Progenitor cell of endocrine pancreas (in vitro differentiated cells): ENCODE data around the gene TMIGD3. TPM values are rescaled to one million over a fixed set of nuclear protein-coding genes. Genes with fewer than 3 reads are reported as not detected.

Experiments used
- DNase-seq: peaks from one replicate; pipeline ENCODE4 v3.0.0; 2021; ENCODE audit warnings: low spot score; ENCODE audit not compliant: unreplicated experiment
- H3K27ac Mint-ChIP-seq: 2 replicates; pipeline ENCODE4 v1.8.0; 2021; ENCODE audit warnings: mild to moderate bottlenecking, moderate library complexity, mixed read lengths
- H3K27me3 Mint-ChIP-seq: 2 replicates; pipeline ENCODE4 v1.8.0; 2021; ENCODE audit warnings: mixed read lengths
- H3K36me3 Mint-ChIP-seq: 2 replicates; pipeline ENCODE4 v1.8.0; 2022; ENCODE audit warnings: mixed read lengths; ENCODE audit not compliant: insufficient read depth
- H3K4me1 Mint-ChIP-seq: 2 replicates; pipeline ENCODE4 v1.8.0; 2021; ENCODE audit warnings: low read depth, mixed read lengths
- H3K4me3 Mint-ChIP-seq: 2 replicates; pipeline ENCODE4 v1.8.0; 2021; ENCODE audit warnings: low read depth, mild to moderate bottlenecking, moderate library complexity, mixed read lengths
- H3K9me3 Mint-ChIP-seq: 2 replicates; pipeline ENCODE4 v1.8.0; 2021; ENCODE audit warnings: low read depth, mixed read lengths
- total RNA-seq: library from RNA; stranded (reverse); gene quantifications from 2 replicates; pipeline ENCODE4 v1.2.1, GENCODE V29; 2021
- TF ChIP-seq, protein P1 (sequence below): fragments of 200-600 bp; sonication (generic); IDR thresholded peaks from one replicate; pipeline ENCODE4 v1.5.0; 2021; ENCODE audit warnings: antibody characterized with exemption, mild to moderate bottlenecking; ENCODE audit not compliant: unreplicated experiment

TMIGD3 gene
- total RNA-seq, 1 donor from 2014 or later, result not detected

DNA sequence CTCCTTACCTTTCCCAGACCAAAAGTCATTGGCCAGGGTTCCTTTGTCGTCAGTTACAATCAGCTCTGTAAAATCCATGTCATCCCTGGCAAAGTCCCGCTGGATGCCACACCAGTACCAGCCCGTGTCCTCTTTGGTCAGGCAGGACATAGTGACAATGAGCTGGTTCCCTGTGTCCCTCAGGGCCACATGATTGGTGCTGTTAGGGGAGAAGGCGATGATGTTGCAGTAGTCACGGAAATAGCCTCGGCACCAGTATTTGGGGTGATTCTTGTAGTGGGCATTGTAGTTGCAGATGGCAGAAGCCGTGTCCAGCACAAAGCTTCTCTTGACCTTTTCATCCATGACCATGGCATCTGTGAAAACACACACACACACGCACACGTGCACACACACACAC lies 14.8 kb downstream of the TMIGD3 start:
- Mint-ChIP-seq H3K4me1 (peaks cover 6% of the 10 kb centered on the region), H3K4me3 (no peak overlapping the region), H3K27ac (no peak overlapping the region), H3K36me3 (no peaks in the 10 kb centered on the region), H3K9me3 (no peaks in the 10 kb centered on the region), H3K27me3 (peaks cover 3% of the 10 kb centered on the region)
- DNase-seq, result no peak
- TF ChIP-seq, protein P1, sequence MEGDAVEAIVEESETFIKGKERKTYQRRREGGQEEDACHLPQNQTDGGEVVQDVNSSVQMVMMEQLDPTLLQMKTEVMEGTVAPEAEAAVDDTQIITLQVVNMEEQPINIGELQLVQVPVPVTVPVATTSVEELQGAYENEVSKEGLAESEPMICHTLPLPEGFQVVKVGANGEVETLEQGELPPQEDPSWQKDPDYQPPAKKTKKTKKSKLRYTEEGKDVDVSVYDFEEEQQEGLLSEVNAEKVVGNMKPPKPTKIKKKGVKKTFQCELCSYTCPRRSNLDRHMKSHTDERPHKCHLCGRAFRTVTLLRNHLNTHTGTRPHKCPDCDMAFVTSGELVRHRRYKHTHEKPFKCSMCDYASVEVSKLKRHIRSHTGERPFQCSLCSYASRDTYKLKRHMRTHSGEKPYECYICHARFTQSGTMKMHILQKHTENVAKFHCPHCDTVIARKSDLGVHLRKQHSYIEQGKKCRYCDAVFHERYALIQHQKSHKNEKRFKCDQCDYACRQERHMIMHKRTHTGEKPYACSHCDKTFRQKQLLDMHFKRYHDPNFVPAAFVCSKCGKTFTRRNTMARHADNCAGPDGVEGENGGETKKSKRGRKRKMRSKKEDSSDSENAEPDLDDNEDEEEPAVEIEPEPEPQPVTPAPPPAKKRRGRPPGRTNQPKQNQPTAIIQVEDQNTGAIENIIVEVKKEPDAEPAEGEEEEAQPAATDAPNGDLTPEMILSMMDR, result no peak

DNA sequence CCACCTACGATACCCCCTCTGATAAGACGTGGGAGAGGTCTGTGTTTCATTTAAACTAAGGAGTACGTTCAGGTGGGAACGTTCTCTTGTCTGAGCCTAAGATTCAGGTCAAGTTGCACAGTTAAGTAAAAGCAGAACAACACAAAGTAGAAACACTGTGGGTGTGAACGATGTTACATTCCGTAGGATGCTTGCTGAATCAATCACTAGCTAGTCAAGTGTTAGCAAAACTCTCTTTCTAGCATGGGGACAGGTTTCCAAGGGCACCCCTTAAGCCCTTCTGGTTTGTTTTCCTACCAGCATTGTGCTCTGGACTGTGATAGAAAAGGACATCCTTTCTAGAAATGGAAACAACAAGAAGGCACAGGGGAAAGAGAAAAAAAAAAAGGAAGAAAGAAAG lies 16.3 kb downstream of the TMIGD3 start:
- Mint-ChIP-seq H3K4me3 (no peak overlapping the region), H3K9me3 (no peaks in the 10 kb centered on the region), H3K36me3 (no peaks in the 10 kb centered on the region), H3K4me1 (peaks cover 4% of the 10 kb centered on the region), H3K27ac (no peak overlapping the region), H3K27me3 (peaks cover 3% of the 10 kb centered on the region)
- TF ChIP-seq, protein P1, result no peak
- DNase-seq, result no peak

DNA sequence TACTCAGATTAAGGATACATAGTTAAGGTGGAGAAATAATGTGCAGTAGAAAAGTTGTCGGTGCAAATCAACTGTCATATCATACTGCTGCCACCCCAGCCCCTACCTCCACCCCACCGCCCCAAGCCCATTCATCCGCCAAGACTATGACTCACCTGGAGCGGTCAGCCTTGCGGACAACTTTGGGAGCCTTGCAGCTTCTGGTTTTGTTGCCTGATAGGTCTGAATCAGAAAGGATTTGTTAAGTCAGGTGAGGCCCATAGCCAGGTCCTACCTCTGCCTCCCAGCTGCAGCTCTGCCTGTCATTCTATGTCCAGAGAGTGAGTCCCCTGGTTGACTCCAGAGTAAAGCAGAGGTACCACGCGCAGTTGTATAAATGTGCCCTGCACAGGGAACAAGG lies 17.0 kb downstream of the TMIGD3 start:
- no peaks in the 10 kb centered on the region for H3K9me3 Mint-ChIP-seq
- H3K27ac Mint-ChIP-seq, result no peak overlapping the region
- H3K36me3 Mint-ChIP-seq, result no peaks in the 10 kb centered on the region
- no peak for DNase-seq
- H3K4me3 Mint-ChIP-seq, result no peak overlapping the region
- H3K27me3 Mint-ChIP-seq, result peaks cover 3% of the 10 kb centered on the region
- TF ChIP-seq, protein P1, result no peak
- H3K4me1 Mint-ChIP-seq, result peaks cover 4% of the 10 kb centered on the region

DNA sequence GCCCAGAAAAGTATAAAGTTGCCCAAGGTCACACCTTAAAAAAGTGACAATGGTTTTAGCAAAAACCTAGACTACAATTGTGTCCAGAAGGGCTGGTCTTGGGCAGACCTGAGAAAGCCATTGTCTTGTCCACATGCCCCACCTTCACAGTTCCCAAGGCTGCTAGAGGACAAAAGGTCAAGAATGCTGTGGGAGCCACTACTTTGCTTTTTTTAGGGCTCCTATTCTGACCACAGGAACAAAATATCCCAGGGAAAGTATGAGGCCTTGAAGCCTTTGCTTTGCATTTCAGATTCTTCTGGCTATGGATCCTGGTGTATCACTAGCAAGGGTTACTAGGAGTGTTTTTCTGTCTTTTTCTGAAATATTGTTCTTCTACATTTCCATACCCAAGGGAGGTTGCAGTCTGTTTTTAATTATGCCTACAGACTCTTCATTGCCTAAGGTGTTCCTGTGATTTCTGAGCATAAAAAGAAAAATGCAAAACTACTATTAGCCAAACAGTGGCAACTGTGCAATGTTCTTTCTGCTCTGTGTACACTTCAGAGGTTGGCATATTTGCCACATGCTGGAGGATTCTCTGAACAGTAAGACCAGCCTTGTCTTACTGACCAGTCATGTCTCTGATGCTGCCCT lies 18.9 kb downstream of the TMIGD3 start:
- no peak overlapping the region for H3K27ac Mint-ChIP-seq

DNA sequence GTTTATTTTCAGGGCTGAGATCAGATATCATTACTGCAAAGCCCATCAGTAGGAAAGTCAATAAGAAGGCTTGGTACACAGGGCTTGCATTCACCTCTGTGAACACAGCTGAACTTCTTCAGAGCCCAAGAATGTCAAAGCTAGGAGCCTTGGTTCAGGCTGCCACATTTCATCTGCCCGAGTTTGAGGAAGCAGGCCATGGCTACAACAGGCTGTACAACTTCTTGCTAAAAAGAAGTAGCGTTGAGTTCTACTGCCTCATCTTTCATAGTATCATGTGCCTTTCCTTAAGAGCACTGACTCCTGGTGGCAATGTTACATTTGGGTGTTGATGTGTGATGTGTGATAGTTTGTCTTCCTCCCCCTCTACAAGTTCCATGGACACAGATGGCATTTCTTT lies 19.6 kb downstream of the TMIGD3 start:
- Mint-ChIP-seq H3K9me3 (no peaks in the 10 kb centered on the region), H3K36me3 (no peaks in the 10 kb centered on the region), H3K4me3 (no peak overlapping the region), H3K4me1 (peaks cover 4% of the 10 kb centered on the region), H3K27me3 (peaks cover 3% of the 10 kb centered on the region), H3K27ac (no peak overlapping the region)
- DNase-seq, result no peak
- TF ChIP-seq, protein P1, result no peak

More for the DNA sequence above, 18.9 kb downstream of the TMIGD3 start:
- no peak overlapping the region for H3K4me3 Mint-ChIP-seq
- H3K27me3 Mint-ChIP-seq, result peaks cover 3% of the 10 kb centered on the region
- peaks cover 4% of the 10 kb centered on the region for H3K4me1 Mint-ChIP-seq
- no peaks in the 10 kb centered on the region for H3K36me3 Mint-ChIP-seq
- TF ChIP-seq, protein P1, result no peak
- no peaks in the 10 kb centered on the region for H3K9me3 Mint-ChIP-seq
- DNase-seq, result no peak
